GM19193 (cell line): ENCODE measurements around the gene CDKAL1.

Experiments used
- POLR2A ChIP-seq: IDR thresholded peaks from 4 replicates; pipeline ENCODE4 v1.6.1; 2011; ENCODE audit not compliant: insufficient read depth, insufficient read length; ENCODE audit errors: extremely low read depth

The CDKAL1 gene

GRCh38 chr6:20723236-20723635 lies 189.0 kb downstream of the CDKAL1 start:
- TF ChIP-seq POLR2A: no peak

- TF ChIP-seq POLR2A: no peak
These were observed 190.4 kb downstream of the CDKAL1 start for GRCh38 chr6:20724443-20725190.

GRCh38 chr6:20729086-20729485 lies 194.8 kb downstream of the CDKAL1 start:
- TF ChIP-seq POLR2A: no peak

- TF ChIP-seq POLR2A: no peak
These were observed 198.6 kb downstream of the CDKAL1 start for GRCh38 chr6:20732896-20733295.

- TF ChIP-seq POLR2A: no peak
These were observed 203.7 kb downstream of the CDKAL1 start for GRCh38 chr6:20737912-20738311.

- no peak for TF ChIP-seq POLR2A
These were observed 205.8 kb downstream of the CDKAL1 start for GRCh38 chr6:20740088-20740487.

- no peak for TF ChIP-seq POLR2A
These were observed 206.5 kb downstream of the CDKAL1 start for GRCh38 chr6:20740727-20741126.

GRCh38 chr6:20741490-20741889 lies 207.2 kb downstream of the CDKAL1 start:
- no peak for TF ChIP-seq POLR2A

GRCh38 chr6:20744911-20745557 lies 210.8 kb downstream of the CDKAL1 start:
- TF ChIP-seq POLR2A: no peak

- no peak for TF ChIP-seq POLR2A
These were observed 211.8 kb downstream of the CDKAL1 start for GRCh38 chr6:20746024-20746423.

GRCh38 chr6:20746805-20747558 lies 212.7 kb downstream of the CDKAL1 start:
- TF ChIP-seq POLR2A: no peak

- TF ChIP-seq POLR2A: no peak
These were observed 213.7 kb downstream of the CDKAL1 start for GRCh38 chr6:20747991-20748390.

- no peak for TF ChIP-seq POLR2A
These were observed 217.2 kb downstream of the CDKAL1 start for GRCh38 chr6:20751293-20751935.

GRCh38 chr6:20755631-20756030 lies 221.4 kb downstream of the CDKAL1 start:
- no peak for TF ChIP-seq POLR2A

GRCh38 chr6:20757761-20758160 lies 223.5 kb downstream of the CDKAL1 start:
- no peak for TF ChIP-seq POLR2A
